Astrocyte (in vitro differentiated cells and primary cell): ENCODE data around the gene HTR1D.

Source experiments
- EZH2 ChIP-seq: IDR thresholded peaks from 2 replicates; pipeline ENCODE4 v1.6.1; 2012; ENCODE audit warnings: mild to moderate bottlenecking, low read length, inconsistent platforms; ENCODE audit not compliant: insufficient read depth
- TF ChIP-seq, protein P1 (sequence below): IDR thresholded peaks from 2 replicates; pipeline ENCODE4 v1.5.1; 2011; ENCODE audit warnings: low read depth, mild to moderate bottlenecking, inconsistent platforms, low read length, moderate library complexity; ENCODE audit not compliant: insufficient read depth

- TF ChIP-seq, protein P1, sequence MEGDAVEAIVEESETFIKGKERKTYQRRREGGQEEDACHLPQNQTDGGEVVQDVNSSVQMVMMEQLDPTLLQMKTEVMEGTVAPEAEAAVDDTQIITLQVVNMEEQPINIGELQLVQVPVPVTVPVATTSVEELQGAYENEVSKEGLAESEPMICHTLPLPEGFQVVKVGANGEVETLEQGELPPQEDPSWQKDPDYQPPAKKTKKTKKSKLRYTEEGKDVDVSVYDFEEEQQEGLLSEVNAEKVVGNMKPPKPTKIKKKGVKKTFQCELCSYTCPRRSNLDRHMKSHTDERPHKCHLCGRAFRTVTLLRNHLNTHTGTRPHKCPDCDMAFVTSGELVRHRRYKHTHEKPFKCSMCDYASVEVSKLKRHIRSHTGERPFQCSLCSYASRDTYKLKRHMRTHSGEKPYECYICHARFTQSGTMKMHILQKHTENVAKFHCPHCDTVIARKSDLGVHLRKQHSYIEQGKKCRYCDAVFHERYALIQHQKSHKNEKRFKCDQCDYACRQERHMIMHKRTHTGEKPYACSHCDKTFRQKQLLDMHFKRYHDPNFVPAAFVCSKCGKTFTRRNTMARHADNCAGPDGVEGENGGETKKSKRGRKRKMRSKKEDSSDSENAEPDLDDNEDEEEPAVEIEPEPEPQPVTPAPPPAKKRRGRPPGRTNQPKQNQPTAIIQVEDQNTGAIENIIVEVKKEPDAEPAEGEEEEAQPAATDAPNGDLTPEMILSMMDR, result no peak
- TF ChIP-seq EZH2, result no peak
Measured at GRCh38 chr1:23263380-23263887, 46.1 kb upstream of the HTR1D start.
